ENCODE data around the gene HIVEP3.

Gene HIVEP3

GRCh38 chr1:41673378-41673777 is 245.3 kb downstream of the HIVEP3 start:
- peak overlapping the region in 10 of 11 experiments; percentile 27 to 83 (median 76); a peak in 19 of 22 replicates for H3K27ac ChIP-seq
- H3K36me3 ChIP-seq, result no peaks in the 10 kb centered on the region
- H3K4me1 ChIP-seq, result peaks cover 69 to 100% (median 97%) of the 10 kb centered on the region in 10 experiments
- peak overlapping the region in 10 of 11 experiments; percentile 27 to 72 (median 63); a peak in 18 of 22 replicates for H3K9ac ChIP-seq
- H3K4me3 ChIP-seq, result peak overlapping the region in 7 of 10 experiments; percentile 21 to 49 (median 35); a peak in 10 of 20 replicates
- H3K27me3 ChIP-seq, result no peaks in the 10 kb centered on the region
- no peak for TF ChIP-seq Cebpa-rat (IDR thresholded peaks at IDR 0.05)
- no peaks in the 10 kb centered on the region for H3K9me3 ChIP-seq (replicated peaks in 1 of 11)
- peak overlapping the region; percentile 81 to 99 (median 91) for H3K4me2 ChIP-seq
- H4K20me1 ChIP-seq, result no peaks in the 10 kb centered on the region

DNA sequence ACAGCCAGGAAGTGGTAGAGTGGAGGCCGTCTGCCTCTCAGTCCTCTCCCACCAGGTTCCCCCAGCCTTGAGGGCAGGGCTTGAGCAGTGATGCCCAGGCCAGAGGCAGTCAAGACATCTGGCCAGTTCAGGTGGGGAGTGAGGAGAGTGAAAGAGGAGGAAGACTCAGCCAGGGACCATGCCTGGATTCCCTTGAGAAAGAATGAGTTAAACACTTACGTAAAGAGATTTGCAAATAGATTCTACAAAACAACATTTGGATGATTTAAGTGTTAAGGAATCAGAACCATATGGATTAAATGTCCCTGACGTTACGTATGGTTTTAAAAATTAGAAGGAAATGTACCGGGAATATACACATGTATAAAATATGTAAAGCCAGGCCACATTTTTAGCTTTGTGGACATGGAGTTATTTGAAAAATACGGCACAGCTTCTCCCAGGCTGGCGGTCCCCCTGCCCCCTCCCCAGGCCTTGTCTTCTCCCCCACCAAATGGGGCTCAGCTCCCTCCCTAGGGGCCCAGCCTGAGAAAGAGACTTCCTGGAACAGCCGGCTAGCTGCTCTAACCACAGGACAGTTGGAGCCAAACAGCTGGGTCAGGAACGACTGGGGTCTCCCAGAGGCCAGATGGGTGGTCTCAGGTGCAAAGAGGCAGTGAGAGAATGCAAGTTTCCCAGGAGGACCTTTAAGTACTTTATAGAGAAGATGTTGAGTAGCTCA is 245.9 kb downstream of the HIVEP3 start:
- H3K4me2 ChIP-seq, result peak overlapping the region; percentile 81 to 99 (median 91)
- peak overlapping the region in 7 of 10 experiments; percentile 21 to 49 (median 35); a peak in 9 of 20 replicates for H3K4me3 ChIP-seq
- no peaks in the 10 kb centered on the region for H4K20me1 ChIP-seq
- TF ChIP-seq Cebpa-rat (IDR thresholded peaks at IDR 0.05), result no peak
- peak overlapping the region in 10 of 11 experiments; percentile 27 to 72 (median 63); a peak in 18 of 22 replicates for H3K9ac ChIP-seq
- peak overlapping the region in 10 of 11 experiments; percentile 27 to 83 (median 76); a peak in 19 of 22 replicates for H3K27ac ChIP-seq
- no peaks in the 10 kb centered on the region for H3K36me3 ChIP-seq
- H3K4me1 ChIP-seq, result peaks cover 63 to 100% (median 97%) of the 10 kb centered on the region in 10 experiments
- H3K9me3 ChIP-seq (replicated peaks in 1 of 11), result no peaks in the 10 kb centered on the region
- H3K27me3 ChIP-seq, result no peaks in the 10 kb centered on the region

- Histone ChIP-seq H3K36me3 (no peaks in the 10 kb centered on the region), H3K4me1 (peaks cover 59 to 100% (median 97%) of the 10 kb centered on the region in 10 experiments), H3K4me2 (peak overlapping the region; percentile 81 to 99 (median 91)), H3K9me3 (replicated peaks in 1 of 11) (no peaks in the 10 kb centered on the region), H3K9ac (peak overlapping the region in 9 of 11 experiments; percentile 36 to 72 (median 65); a peak in 14 of 22 replicates), H3K27ac (peak overlapping the region in 10 of 11 experiments; percentile 4 to 83 (median 76); a peak in 19 of 22 replicates), H4K20me1 (no peaks in the 10 kb centered on the region), H3K27me3 (no peaks in the 10 kb centered on the region), H3K4me3 (no peak overlapping the region)
- no peak for TF ChIP-seq Cebpa-rat (IDR thresholded peaks at IDR 0.05)
Observed at GRCh38 chr1:41672173-41672572, 246.5 kb downstream of the HIVEP3 start.

DNA sequence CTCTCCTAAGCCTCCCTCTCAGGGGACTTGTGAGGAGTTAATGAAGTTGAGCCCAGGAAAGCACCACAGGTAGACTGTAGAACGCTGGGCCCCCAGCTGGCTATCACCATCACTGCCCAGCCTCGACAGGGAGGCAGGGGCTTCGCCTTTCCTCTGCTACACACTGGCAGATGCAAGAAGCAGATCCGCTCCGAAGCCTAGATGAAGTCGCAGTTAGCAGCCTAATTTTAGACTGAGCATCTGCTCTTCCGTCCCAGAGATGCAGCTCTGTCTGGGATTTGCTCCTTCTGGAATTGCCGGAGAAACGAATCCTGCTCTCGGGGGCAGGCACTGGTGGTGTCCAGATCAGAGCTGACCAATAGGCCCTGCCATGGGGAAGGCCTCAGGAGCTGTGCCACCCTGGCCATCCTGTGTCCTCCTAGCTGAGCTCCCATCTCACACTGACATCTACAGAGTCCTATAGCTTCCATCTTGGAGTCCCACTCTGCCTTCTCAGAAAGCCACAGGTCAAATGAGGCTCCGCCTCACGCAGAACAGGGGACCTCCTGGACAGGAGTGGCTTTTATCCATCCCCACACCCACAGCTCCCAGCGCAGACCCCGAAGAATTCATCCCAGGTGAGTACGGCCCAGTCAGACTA is 247.5 kb downstream of the HIVEP3 start:
- no peak for TF ChIP-seq Cebpa-rat (IDR thresholded peaks at IDR 0.05)
- peak overlapping the region in 9 of 11 experiments; percentile 1 to 83 (median 78); a peak in 16 of 22 replicates for H3K27ac ChIP-seq
- peaks cover 66 to 100% (median 99%) of the 10 kb centered on the region in 10 experiments for H3K4me1 ChIP-seq
- H3K9ac ChIP-seq, result peak overlapping the region in 6 of 11 experiments; percentile 1 to 72 (median 24); a peak in 9 of 22 replicates
- peak overlapping the region; percentile 81 to 99 (median 91) for H3K4me2 ChIP-seq
- no peaks in the 10 kb centered on the region for H3K9me3 ChIP-seq (replicated peaks in 1 of 11)
- H4K20me1 ChIP-seq, result no peaks in the 10 kb centered on the region
- H3K27me3 ChIP-seq, result no peaks in the 10 kb centered on the region
- H3K4me3 ChIP-seq, result no peak overlapping the region
- H3K36me3 ChIP-seq, result no peaks in the 10 kb centered on the region

- Histone ChIP-seq H3K4me3 (no peak overlapping the region), H3K27ac (peak overlapping the region in 9 of 11 experiments; percentile 1 to 83 (median 78); a peak in 14 of 22 replicates), H3K27me3 (no peaks in the 10 kb centered on the region), H3K36me3 (no peaks in the 10 kb centered on the region), H4K20me1 (no peaks in the 10 kb centered on the region), H3K9ac (peak overlapping the region in 6 of 11 experiments; percentile 1 to 72 (median 24); a peak in 6 of 22 replicates), H3K4me2 (peak overlapping the region; percentile 81 to 99 (median 91)), H3K9me3 (replicated peaks in 1 of 11) (no peaks in the 10 kb centered on the region), H3K4me1 (peaks cover 66 to 98% (median 94%) of the 10 kb centered on the region in 10 experiments)
- TF ChIP-seq Cebpa-rat (IDR thresholded peaks at IDR 0.05), result no peak
Observed at GRCh38 chr1:41670217-41670957, 248.3 kb downstream of the HIVEP3 start.

DNA sequence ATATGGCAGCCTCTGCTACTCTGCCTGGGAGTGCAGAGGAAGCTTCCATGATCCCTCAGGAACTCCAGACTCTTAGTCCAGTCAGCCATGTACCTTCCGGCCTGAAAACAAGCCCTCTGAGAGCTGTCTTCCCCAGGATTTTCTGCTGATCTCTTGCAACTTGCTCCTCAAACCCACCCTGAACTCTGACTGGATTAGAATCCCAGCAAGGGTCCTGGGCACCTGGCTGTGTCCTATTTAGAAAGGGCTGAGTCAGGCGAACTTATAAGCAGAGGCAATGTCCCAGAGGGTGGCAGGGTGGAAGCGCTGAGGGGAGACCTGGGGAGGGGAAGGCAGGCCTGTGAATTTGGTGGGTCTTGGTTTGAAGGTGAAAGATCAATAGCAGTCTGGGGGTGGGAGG is 249.8 kb downstream of the HIVEP3 start:
- Histone ChIP-seq H3K9ac (no peak overlapping the region), H3K36me3 (no peaks in the 10 kb centered on the region), H3K9me3 (replicated peaks in 1 of 11) (no peaks in the 10 kb centered on the region), H3K4me1 (peaks cover 64 to 98% (median 94%) of the 10 kb centered on the region in 10 experiments), H3K4me2 (peak overlapping the region in 7 of 11 experiments; percentile 3 to 94 (median 86); a peak in 10 of 22 replicates), H3K4me3 (no peak overlapping the region), H3K27ac (peak overlapping the region in 2 of 11 experiments; percentile 18 to 83; a peak in 2 of 22 replicates), H3K27me3 (no peaks in the 10 kb centered on the region), H4K20me1 (no peaks in the 10 kb centered on the region)
- no peak for TF ChIP-seq Cebpa-rat (IDR thresholded peaks at IDR 0.05)

DNA sequence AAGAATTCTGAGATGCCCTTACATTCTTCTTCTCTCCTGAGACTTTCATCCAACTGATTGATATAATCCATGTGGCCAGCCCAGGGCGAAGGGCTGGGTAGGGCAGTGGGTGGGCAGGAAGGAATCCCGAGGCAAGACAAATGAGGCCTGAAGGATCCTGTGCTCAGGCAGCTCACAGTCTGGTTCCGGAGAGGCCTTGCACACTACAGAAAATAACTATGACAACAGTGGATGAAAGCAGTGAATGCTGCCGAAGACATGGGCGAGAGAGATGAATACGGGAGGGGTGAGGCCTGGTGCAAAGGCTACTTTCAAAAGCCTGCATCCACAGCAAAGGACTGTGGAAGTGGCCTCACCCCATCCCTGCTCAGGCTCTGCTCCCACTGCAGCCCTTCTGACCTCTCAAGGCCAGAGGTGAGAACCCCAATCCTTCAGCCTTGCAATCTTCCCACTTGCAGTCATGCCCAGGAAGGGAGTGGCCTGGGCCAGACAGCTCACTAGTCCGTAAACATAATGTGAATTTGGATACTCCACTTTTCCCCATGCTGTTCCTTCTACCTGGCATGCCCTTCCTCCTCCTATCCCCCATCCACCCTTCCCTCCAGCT is 250.6 kb downstream of the HIVEP3 start:
- no peaks in the 10 kb centered on the region for H3K36me3 ChIP-seq
- peak overlapping the region in 8 of 11 experiments; percentile 3 to 86 (median 66); a peak in 7 of 22 replicates for H3K4me2 ChIP-seq
- H3K4me1 ChIP-seq, result peaks cover 64 to 98% (median 94%) of the 10 kb centered on the region in 10 experiments
- H3K27ac ChIP-seq, result peak overlapping the region in 1 of 11 experiments; percentile 26; a peak in 1 of 22 replicates
- no peak for TF ChIP-seq Cebpa-rat (IDR thresholded peaks at IDR 0.05)
- no peaks in the 10 kb centered on the region for H4K20me1 ChIP-seq
- no peaks in the 10 kb centered on the region for H3K9me3 ChIP-seq (replicated peaks in 1 of 11)
- no peak overlapping the region for H3K4me3 ChIP-seq
- H3K9ac ChIP-seq, result no peak overlapping the region
- no peaks in the 10 kb centered on the region for H3K27me3 ChIP-seq

DNA sequence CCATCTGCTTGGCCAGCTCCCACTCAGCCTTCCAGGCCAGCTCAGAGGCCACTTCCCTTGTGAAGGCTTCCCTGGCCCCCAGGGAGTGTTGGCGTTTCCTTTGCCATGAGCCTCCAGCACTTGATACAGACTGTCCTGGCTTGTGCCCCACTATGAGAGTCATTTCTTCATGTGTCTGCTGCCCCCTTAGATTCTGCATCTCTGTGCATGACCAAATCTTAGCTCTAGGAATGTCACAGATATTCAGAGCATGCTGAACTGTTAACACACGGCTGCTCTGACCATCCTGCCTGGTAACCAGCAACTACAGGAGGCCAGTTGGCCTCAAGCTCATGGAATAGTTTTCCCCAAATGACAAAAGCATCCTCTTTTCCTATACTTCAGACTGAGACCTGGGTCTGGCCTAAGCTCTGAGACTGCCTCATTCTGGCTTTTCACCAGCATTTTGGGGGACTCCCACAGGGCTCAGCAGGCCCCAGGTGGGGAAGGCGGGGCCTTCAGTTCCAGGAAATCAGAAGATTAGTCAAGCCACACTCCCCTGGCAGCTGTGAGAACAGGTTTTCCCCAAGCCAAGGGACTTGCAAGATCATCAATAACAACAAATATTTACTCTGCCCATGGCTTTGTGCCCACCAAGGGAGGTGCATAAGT is 251.6 kb downstream of the HIVEP3 start:
- Histone ChIP-seq H3K4me1 (peaks cover 62 to 93% (median 91%) of the 10 kb centered on the region in 10 experiments), H3K4me3 (no peak overlapping the region), H3K4me2 (peak overlapping the region; percentile 16 to 76 (median 65)), H3K27ac (peak overlapping the region in 3 of 11 experiments; percentile 7 to 34 (median 26); a peak in 1 of 22 replicates), H3K9me3 (replicated peaks in 1 of 11) (no peaks in the 10 kb centered on the region), H4K20me1 (no peaks in the 10 kb centered on the region), H3K27me3 (no peaks in the 10 kb centered on the region), H3K9ac (peak overlapping the region in 3 of 11 experiments; percentile 20 to 37 (median 32); a peak in 2 of 22 replicates), H3K36me3 (no peaks in the 10 kb centered on the region)
- no peak for TF ChIP-seq Cebpa-rat (IDR thresholded peaks at IDR 0.05)
